ENCODE data around the gene XAB2.

Gene XAB2

GRCh38 chr19:7596211-7596937, 33.0 kb downstream of the XAB2 start:
- DNase-seq, result no peak
- H3K4me3 ChIP-seq (ENCODE audit: low read depth, low read length), result no peak overlapping the region
- in situ Hi-C loops (cut with HindIII; ENCODE audit: low pct_ligation_motif_present, low sequenced_read_pairs), result no loop called here
- no peaks in the 10 kb centered on the region for H3K36me3 ChIP-seq (replicated peaks)
- no peak overlapping the region for H3K27ac ChIP-seq
- no peak for TF ChIP-seq CTCF (IDR thresholded peaks at IDR 0.05; ENCODE audit: low read depth, low read length, missing control alignments)
- peaks cover 20% of the 10 kb centered on the region for H3K27me3 ChIP-seq (replicated peaks)

GRCh38 chr19:7595466-7596133, 33.7 kb downstream of the XAB2 start, which contains the start of gene CAMSAP3:
Gene CAMSAP3 (plus strand): TSS chr19:7595863. CDS start chr19:7596003, 140 bp downstream.
- no peak for DNase-seq
- H3K27ac ChIP-seq, result no peak within 1 kb of the TSS
- TF ChIP-seq CTCF (IDR thresholded peaks at IDR 0.05; ENCODE audit: low read depth, low read length, missing control alignments), result no peak
- in situ Hi-C loops (cut with HindIII; ENCODE audit: low pct_ligation_motif_present, low sequenced_read_pairs), result no loop called here
- no peaks in the 10 kb centered on the region for H3K36me3 ChIP-seq (replicated peaks)
- H3K27me3 ChIP-seq (replicated peaks), result peaks cover 20% of the 10 kb centered on the region
- no peak within 1 kb of the TSS for H3K4me3 ChIP-seq (ENCODE audit: low read depth, low read length)

- H3K27me3 ChIP-seq (replicated peaks), result peaks cover 1% of the 10 kb centered on the region
- no peaks in the 10 kb centered on the region for H3K36me3 ChIP-seq (replicated peaks)
- no peak for DNase-seq
- H3K4me3 ChIP-seq (ENCODE audit: low read depth, low read length), result no peak overlapping the region
- in situ Hi-C loops (cut with HindIII; ENCODE audit: low pct_ligation_motif_present, low sequenced_read_pairs), result no loop called here
- H3K27ac ChIP-seq, result no peak overlapping the region
- TF ChIP-seq CTCF (IDR thresholded peaks at IDR 0.05; ENCODE audit: low read depth, low read length, missing control alignments), result no peak
These were observed 39.1 kb downstream of the XAB2 start for GRCh38 chr19:7590256-7590655.

GRCh38 chr19:7589822-7590221, 39.5 kb downstream of the XAB2 start:
- H3K27me3 ChIP-seq (replicated peaks), result no peaks in the 10 kb centered on the region
- in situ Hi-C loops (cut with HindIII; ENCODE audit: low pct_ligation_motif_present, low sequenced_read_pairs), result no loop called here
- H3K4me3 ChIP-seq (ENCODE audit: low read depth, low read length), result no peak overlapping the region
- no peak for DNase-seq
- no peak overlapping the region for H3K27ac ChIP-seq
- TF ChIP-seq CTCF (IDR thresholded peaks at IDR 0.05; ENCODE audit: low read depth, low read length, missing control alignments), result no peak
- H3K36me3 ChIP-seq (replicated peaks), result no peaks in the 10 kb centered on the region

GRCh38 chr19:7582446-7582845, 46.9 kb downstream of the XAB2 start:
- H3K27ac ChIP-seq, result no peak overlapping the region
- in situ Hi-C loops (cut with HindIII; ENCODE audit: low pct_ligation_motif_present, low sequenced_read_pairs), result no loop called here
- DNase-seq, result no peak

More at GRCh38 chr19:7582446-7582845, 46.9 kb downstream of the XAB2 start:
- no peak for TF ChIP-seq CTCF (IDR thresholded peaks at IDR 0.05; ENCODE audit: low read depth, low read length, missing control alignments)
- Histone ChIP-seq H3K27me3 (replicated peaks) (no peaks in the 10 kb centered on the region), H3K36me3 (replicated peaks) (no peaks in the 10 kb centered on the region), H3K4me3 (ENCODE audit: low read depth, low read length) (no peak overlapping the region)

All from brain microvascular endothelial cell (primary cell).